HG03139 (cell line): ENCODE measurements around the gene CLCF1.
"Not testable (repeated sequence)": the region's sequence is repeated elsewhere in the genome, so short reads cannot be mapped to it uniquely, and the experiment has no call there.

Experiments
- ATAC-seq: cut with Tn5 transposase; IDR thresholded peaks from one replicate; pipeline ENCODE4 v1.9.1; 2021; ENCODE audit not compliant: unreplicated experiment

Gene CLCF1

DNA sequence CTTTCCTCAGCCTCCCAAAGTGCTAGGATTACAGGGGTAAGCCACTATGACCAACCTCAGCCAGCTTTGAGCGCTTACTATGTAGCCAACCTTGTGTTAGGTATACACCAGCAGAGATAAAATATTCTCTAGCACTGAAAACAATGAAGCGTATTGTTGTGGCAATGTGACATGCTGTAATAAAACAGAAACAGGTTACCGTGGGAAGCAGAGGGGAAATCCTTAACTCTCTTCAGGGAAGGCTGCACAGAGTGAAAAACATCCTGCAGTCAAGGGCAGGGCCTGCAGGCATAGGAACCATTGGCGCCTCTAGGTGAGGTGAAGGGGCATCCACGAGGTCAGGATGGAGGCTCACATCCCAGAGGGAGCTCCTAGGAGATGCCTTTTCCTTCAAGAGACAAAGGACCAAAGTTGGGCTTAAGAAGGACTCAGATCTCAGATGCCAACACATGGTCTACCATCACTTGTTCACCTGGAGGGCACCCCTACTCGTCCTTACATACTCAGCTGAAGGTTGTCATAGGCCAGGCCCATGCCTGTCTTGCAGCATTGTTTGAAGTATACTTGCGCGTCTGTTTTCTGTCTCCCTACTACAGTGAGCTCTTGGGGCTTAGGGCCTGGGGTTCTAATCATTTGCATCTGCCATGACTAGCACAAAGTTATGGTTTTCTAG, 28.0 kb downstream of the CLCF1 start:
- no peak for ATAC-seq

DNA sequence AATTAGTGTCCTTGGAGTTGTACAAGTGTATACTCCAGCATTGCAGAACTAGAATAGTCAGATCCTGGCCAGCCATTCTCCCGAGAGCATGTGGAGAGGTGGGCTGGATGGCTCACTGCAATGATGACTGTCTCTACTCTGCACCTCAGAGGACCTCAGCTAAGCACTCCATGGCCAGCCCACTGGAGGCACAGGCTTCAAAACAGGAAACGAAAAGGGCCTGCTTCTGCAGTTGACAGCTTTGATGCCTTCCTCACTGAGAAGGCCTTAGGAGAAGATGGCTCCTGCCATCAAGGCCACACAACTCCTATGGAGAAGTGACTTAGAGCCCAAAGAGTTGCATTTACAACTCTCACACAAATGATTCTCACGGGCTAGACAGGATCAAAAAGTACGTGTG, 29.1 kb downstream of the CLCF1 start:
- ATAC-seq = no peak

DNA sequence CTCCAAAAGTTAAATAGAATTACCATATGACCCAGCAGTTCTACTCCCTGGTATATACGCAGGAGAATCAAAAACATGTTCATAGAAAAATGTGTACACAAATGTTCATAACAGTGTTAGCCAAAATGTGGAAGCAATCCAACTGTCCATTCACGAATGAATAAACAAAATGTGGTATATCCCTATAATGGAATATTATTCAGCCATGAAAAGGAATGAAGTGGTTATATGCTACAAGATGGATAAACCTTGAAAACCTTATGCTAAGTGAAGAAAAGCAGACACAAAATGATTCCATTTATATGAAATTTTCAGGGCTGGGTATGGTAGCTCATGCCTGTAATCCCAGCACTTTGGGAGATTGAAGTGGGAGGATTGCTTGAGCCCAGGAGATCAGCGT, 36.1 kb downstream of the CLCF1 start:
- no peak for ATAC-seq

DNA sequence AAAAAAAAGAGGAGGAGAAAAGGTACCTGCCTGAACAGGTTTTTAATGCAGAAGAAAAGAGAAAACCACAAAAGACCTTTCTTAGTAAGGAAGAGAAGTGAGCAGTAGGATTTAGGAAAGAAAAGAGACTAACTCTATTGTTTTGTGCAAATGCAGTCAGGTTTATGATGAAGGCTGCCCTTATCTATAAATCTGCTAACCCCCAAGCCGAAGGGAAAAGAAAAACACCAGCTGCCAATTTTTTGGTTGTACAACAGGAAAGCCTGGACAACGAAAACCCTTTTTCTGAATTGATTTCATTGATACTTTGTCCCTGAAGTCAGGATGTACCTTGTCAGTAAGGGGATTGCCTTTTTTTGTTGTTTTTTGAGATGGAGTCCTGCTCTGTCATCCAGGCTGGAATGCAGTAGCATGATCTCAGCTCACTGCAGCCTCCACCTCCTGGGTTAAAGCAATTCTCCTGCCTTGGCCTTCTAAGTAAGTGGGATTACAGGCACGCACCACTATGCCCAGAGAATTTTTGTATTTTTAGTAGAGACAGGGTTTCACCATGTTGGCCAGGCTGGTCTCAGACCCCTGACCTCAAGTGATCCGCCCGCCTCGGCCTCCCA, 41.2 kb downstream of the CLCF1 start:
- no peak for ATAC-seq

DNA sequence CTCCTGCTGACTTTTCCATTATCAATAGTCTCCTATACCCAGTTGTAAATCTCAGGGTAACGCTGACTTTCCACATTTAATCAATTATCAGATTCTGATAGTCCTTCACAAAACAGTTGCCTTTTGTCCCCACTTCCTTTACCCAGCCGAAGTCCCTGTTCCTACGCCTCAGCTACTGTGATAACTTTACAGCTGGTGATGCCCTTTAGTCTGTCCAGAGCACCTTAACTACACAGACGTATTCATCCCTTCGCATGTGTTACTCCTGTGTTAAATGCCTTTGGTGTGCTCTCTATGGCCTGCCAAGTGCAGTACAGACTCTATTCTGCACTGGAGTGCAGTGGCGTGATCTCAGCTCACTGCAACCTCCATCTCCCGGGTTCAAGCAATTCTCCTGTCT, 49.9 kb downstream of the CLCF1 start:
- no peak for ATAC-seq

DNA sequence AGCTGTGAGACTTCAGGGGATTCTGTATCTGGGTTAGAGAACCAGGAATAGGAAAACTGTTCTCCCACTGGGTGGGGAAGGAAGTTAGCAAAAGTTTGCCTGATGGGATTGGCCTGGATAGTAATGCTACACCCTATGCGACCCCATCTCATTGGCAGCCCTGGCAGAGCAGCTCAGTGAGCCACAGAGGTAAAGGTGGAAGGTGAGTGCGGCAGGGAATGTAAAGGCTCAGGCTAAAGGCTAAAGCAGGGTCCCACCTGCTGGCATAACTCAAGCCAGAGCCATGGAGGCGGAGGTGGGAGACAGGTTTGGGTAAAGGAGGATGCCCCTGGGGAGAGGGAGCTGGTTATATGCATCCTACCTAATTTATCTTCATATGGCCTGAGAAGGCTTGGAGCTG, 51.3 kb downstream of the CLCF1 start:
- ATAC-seq = no peak

DNA sequence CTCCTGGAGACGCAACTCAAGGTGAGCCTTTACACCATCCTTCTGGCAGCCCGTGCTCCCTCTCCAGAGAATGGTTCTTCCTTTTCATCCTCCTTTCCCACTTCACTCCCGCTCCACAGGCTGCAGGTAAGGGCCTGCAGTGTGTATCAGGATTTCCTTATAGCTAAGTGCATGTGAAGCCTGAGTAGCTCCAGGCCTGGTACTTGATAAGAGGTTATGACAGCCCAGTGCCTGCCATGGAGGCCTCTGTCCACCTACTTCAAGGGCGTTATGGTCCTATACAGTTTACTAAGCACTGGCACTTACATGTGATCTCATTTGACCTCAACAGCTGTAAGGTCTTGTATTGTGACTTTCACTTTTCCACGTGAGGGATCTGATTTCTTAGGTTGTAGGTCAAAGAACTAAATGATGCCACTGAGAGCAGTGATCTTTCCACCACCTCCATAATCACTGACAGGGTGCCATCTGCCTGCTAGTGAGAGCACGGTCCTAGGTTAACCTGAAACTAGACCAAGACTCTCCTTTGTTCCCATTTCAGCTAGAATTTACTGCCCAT, 52.0 kb downstream of the CLCF1 start:
- ATAC-seq = no peak

DNA sequence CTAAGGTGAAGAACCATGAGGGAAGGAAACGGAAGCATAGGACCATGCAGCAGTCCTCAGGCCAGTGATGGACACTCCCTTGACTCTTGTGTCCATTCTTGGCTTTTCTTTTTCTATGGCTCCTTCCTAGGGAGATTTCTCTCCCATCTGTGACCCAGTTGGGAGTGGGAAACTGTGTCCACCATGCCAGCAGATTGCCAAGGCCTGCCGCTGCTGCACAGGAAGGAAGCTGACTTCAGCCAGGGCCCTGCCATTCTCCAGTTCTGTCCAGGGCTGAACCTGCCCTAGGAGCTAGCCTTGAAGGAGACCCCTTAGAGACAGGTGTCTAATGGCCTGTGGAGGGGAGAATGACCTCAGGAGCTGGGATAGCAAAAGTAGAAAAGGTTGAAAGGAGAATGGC, 52.7 kb downstream of the CLCF1 start:
- no peak for ATAC-seq

DNA sequence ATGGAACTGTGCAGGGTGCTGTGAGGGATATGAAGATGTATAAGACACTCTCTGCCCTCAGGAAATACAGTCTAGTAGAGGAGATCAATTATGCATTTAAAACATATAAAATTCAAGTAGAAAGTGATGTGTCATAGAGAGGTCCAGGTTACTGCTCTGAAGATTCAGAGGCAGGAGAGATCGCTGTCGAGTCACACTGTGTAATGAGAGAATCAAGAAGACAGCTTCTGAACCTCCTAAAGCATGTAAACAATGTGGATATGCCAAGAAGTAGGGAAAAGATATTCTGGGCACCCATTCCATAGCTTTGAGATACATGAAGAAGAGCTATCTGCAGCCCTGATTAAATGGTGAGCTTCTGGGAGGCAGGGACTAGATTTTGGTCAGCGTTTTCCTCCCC, 53.4 kb downstream of the CLCF1 start:
- no peak for ATAC-seq

DNA sequence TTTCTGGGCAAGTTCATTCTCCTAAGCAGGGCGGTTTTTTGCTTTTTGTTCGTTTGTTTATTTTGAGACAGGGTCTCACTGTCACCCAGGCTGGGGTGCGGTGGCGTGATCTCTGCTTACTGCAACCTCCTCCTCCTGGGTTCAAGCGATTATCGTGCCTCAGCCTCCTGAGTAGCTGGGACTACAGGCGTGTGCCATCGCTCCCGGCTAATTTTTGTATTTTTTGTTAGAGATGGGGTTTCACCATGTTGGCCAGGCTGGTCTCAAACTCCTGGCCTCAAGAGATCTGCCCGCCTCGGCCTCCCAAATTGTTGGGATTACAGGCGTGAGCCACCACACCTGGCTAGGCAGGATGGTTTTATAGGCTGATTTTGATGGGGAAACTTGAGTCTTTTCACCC, 54.5 kb downstream of the CLCF1 start:
- not testable (repeated sequence) for ATAC-seq

DNA sequence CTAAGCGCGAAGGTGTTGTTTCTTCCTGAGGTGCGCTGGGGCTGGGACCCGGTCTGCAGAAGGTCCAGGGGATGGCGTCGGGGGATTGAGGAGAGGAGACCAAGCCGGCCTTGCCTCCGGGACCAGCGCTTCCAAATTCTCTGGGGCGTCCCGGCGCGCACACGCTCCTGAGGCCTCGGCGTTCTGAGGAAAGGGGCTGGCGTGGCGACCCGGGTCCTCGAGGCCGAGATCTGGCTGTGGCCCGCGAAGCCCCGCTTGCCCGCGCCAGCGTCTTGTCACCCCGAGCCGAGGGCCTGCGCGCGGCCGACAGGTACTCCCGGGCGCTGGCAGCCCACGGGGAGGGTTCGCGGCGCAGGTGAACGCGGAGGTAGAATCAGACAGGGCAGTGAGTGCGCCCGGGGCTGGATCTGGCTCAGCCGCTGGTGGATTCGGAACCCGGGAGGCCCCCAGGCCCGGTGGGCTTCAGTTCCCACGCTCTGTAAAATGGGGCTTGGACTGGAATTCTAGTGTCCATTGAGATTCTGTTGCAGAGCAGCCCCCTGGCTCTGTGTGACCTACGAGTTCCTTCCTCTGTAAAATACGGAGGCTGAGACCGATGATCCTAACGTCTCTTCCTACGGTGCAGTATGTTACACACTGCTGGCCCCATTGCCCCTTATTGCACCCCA, 55.4 kb downstream of the CLCF1 start:
- ATAC-seq = no peak

DNA sequence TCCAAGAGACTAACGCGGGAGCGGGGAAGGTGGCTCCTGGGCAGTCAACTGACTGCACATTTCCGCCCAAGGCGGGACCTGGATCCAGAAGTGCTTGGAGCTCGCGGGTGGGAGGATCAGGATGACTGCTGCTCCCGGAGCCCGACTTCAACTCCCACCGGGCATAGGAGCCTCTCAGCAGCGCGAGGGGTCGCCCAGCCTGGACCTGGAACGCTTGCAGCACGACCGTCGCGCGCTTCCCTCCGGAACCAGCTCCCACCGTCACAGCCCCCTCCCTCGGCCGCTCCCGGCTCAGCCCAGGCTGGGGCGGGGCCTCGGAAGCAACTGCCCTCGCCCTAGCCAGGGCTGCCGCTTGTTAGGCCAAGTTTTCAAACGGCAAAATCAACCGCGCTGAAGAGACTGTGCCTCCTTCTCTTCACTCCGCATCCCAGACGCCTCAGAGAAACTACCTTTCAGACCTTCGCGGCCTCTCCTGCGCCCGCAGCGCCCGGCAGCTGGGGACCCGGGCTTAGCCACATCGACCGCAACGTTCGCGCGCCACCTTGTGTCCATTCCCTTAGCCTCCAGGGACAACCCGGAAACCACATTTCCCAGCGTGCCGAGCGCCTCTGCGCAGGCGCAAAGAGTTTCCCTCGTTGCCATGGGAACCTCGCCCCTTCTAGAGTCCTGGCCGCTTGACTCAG, 56.1 kb downstream of the CLCF1 start:
- ATAC-seq = peak; percentile 65

DNA sequence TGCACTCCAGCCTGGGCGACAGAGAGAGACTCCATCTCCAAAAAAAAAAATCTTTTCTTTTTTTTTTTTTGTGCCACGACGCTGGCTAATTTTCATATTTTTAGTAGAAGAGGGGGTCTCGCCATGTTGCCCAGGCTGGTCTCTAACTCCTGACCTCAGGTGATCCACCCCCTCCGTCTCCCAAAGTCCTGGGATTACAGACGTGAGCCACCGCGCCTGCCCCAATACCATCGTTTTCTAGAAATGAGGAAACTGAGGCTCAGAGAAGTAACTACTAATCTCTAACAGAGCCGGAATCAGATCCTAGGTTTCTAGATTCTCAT, 56.6 kb downstream of the CLCF1 start:
- no peak for ATAC-seq

DNA sequence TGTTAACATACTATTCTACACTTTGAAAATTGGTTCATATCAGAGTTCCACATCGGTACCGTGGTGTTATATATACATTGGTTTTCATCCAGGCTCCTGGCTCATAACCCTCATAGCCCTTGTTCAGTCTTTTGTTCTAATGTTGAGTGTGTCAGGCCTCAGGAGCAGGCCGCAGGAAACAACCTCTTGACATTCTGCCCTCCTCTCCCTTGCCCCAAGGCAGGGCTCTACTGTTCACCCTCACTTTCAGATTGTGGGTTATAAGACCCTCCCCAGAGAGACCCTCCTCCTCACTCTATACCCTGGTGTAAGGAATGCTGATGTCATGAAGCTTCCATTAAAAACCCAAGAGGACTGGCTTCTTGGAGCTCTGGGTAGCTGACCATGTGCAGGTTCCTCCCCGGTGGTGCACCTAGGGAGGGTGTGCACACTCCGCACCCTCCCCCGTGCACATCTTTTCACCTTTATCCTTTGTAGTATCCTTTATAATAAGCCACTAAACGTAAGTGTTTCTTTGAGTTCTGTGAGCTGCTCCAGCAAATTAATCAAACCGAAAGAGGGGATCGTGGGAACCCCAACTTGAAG, 58.0 kb downstream of the CLCF1 start:
- no peak for ATAC-seq

DNA sequence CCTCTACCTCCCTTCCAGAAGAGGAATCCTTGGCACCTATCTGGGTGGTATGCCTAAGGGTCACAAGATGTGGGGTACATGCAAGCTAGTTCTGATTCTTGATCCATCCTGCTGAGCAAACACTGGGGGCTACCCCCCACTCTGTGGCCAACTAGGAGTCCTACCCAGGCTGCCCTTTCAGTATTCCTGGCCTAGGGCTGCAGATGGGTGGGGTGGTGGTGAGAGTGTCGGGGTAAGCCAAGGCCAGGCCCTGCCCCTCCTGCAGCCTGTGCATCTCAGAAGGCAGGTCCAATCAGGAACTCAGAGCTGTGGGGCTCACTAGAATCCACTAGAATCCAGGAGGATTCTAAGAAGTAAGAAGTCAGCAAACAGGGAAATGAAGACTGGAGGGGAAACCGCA, 59.2 kb downstream of the CLCF1 start:
- no peak for ATAC-seq
